ENCODE measurements around the gene KCTD16. TPM values are rescaled to one million over a fixed set of nuclear protein-coding genes. Genes with fewer than 3 reads are reported as not detected.

The KCTD16 gene
- total RNA-seq, 4 donors from 2014 or later, result 0.03 TPM; not detected in 3

DNA sequence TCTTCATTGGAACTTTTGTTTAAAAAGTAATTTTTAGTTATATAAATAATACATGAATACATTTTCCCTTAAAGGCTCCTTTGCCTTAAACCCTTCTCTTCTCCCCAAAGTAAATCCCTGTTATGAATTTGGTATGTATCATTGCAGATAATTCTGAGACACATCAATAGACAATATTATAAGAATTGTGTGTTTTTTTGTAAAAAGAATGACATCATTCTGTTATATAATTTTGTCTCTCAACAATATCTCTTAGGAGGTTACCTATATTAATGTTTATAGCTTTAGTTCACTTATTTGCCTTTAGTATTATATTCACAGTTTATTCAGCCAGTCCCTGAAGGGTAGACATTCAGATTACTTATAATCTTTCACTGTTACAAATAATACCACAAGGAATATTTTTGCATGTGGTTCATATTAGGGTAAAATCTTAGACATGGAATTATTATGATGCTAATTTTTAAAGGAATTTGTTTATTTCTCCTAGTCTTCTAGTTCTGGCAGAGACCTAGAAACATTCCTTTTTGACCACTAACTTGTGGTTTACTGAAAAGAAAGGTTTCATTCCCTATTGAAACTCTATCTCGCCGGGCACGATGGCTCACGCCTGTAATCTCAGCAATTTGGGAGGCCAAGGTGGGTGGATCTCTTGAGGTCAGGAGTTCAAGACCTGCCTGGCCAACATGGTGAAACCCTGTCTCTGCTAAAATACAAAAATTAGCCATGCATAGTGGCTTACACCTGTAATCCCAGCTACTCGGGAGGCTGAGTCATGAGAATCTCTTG is 105.6 kb downstream of the KCTD16 start:
- DNase-seq (ENCODE audit: low spot score in 2 of 2), result no peak
- Histone ChIP-seq H3K9me3 (no peaks in the 10 kb centered on the region), H3K4me3 (no peak overlapping the region), H3K4me1 (no peaks in the 10 kb centered on the region), H3K27ac (no peak overlapping the region), H3K36me3 (no peaks in the 10 kb centered on the region), H3K27me3 (no peaks in the 10 kb centered on the region)
- TF ChIP-seq POLR2A (IDR thresholded peaks at IDR 0.05) (no peak), POLR2AphosphoS5 (IDR thresholded peaks at IDR 0.05) (no peak), EP300 (IDR thresholded peaks at IDR 0.05) (no peak)
- TF ChIP-seq, protein P1, sequence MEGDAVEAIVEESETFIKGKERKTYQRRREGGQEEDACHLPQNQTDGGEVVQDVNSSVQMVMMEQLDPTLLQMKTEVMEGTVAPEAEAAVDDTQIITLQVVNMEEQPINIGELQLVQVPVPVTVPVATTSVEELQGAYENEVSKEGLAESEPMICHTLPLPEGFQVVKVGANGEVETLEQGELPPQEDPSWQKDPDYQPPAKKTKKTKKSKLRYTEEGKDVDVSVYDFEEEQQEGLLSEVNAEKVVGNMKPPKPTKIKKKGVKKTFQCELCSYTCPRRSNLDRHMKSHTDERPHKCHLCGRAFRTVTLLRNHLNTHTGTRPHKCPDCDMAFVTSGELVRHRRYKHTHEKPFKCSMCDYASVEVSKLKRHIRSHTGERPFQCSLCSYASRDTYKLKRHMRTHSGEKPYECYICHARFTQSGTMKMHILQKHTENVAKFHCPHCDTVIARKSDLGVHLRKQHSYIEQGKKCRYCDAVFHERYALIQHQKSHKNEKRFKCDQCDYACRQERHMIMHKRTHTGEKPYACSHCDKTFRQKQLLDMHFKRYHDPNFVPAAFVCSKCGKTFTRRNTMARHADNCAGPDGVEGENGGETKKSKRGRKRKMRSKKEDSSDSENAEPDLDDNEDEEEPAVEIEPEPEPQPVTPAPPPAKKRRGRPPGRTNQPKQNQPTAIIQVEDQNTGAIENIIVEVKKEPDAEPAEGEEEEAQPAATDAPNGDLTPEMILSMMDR (IDR thresholded peaks at IDR 0.05), result no peak
- 44% methylated on average over 5 of the region's 5 CpGs for WGBS

DNA sequence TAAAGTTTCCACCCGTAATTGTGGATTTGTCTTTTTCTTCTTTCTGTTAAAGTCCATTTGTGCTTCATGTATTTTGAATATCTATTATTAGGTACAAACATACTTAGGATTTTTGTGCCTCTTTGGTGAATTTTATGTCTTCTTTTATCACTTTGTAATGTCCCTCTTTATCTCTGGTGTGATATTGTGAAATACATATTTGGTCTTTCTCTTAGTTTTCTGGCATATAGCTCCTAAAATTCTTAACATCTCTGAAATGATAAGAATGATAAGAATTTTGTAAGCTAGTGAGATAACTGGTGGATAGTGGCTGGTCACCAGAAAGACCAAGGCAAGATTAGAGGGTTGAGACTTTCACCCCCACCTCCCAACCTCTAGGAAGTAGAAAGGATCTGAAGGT is 111.1 kb downstream of the KCTD16 start:
- H3K4me3 ChIP-seq, result no peak overlapping the region
- no peaks in the 10 kb centered on the region for H3K27me3 ChIP-seq
- TF ChIP-seq EP300 (IDR thresholded peaks at IDR 0.05) (no peak), POLR2AphosphoS5 (IDR thresholded peaks at IDR 0.05) (no peak), POLR2A (IDR thresholded peaks at IDR 0.05) (no peak)
- TF ChIP-seq, protein P1 (IDR thresholded peaks at IDR 0.05), result no peak
- WGBS, result 82% methylated on average over 1 of the region's 1 CpG
- no peak for DNase-seq (ENCODE audit: low spot score in 2 of 2)
- H3K4me1 ChIP-seq, result no peaks in the 10 kb centered on the region
- no peaks in the 10 kb centered on the region for H3K36me3 ChIP-seq
- H3K9me3 ChIP-seq, result no peaks in the 10 kb centered on the region
- no peak overlapping the region for H3K27ac ChIP-seq

DNA sequence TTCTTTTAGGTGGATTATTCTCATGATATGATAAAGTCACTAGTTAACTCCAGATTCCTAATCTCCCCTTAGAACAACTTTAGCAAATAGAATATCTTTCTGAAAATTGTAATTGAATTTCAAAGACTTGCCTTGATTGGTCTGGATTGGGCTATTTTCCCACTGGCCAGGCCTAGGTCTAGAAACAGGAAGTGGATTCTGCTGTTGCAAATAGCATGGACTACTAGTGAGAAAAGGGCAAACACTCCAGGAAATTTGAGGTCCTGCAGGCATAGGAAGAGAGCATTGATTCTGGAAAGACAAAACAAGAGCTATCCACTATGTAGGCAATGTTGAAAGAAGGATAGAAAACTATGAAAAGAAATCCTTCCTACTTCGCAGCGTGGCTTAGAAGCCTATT is 113.4 kb downstream of the KCTD16 start:
- no peaks in the 10 kb centered on the region for H3K27me3 ChIP-seq
- H3K36me3 ChIP-seq, result no peaks in the 10 kb centered on the region
- 81% methylated on average over 2 of the region's 2 CpGs for WGBS
- H3K4me1 ChIP-seq, result no peaks in the 10 kb centered on the region
- no peaks in the 10 kb centered on the region for H3K9me3 ChIP-seq
- H3K27ac ChIP-seq, result no peak overlapping the region
- H3K4me3 ChIP-seq, result no peak overlapping the region
- TF ChIP-seq EP300 (IDR thresholded peaks at IDR 0.05) (no peak), POLR2A (IDR thresholded peaks at IDR 0.05) (no peak), POLR2AphosphoS5 (IDR thresholded peaks at IDR 0.05) (no peak)
- TF ChIP-seq, protein P1 (IDR thresholded peaks at IDR 0.05), result no peak
- DNase-seq (ENCODE audit: low spot score in 2 of 2), result no peak

DNA sequence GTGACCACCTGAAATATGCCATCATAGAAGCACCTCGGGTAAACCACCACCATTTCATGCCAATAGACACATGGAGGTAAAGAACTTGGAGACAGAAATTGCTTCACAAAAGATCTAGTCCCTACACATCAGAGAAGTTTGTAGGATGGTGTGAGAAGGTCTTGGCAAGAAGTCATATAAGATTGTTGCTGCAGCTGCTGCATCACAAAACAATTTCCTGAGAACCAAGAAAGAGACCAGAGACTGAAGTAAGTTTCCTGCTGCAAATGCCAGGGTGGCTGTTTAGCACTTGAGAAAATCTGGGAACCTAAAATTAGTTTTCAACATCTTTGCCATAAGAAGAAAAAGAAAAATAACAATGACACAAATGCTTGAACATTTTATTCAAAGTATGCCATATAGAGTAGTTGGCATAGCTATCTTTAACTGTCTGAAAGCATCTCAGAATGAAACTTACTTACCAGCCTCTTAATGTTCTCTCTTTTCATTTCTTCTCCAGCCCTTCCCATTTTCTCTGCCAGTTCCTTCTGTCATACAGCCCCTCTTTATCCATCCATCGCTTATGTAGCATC is 114.3 kb downstream of the KCTD16 start:
- Histone ChIP-seq H3K4me1 (no peaks in the 10 kb centered on the region), H3K9me3 (no peaks in the 10 kb centered on the region)

DNA sequence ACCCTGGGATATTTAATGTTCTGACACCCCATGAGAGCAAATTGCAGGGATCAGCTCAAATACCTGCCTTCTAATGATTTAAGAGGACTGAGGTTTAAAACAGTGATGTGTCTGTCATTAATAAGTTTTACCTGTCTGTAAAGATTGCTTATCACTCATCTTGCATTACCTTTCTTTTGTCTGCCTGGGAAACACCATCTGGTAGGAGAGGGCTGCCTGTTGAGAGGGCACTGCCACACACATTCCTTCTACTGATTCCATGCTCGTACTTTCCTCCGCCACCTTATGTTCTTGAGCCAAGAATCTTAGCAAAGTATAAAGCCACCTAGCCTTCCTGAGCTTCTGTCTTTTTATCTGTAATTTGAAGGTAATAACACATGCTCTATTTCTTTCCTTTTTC is 118.6 kb downstream of the KCTD16 start:
- Histone ChIP-seq H3K27me3 (no peaks in the 10 kb centered on the region), H3K27ac (no peak overlapping the region), H3K36me3 (no peaks in the 10 kb centered on the region), H3K4me1 (no peaks in the 10 kb centered on the region), H3K4me3 (no peak overlapping the region), H3K9me3 (no peaks in the 10 kb centered on the region)
- DNase-seq (ENCODE audit: low spot score in 2 of 2), result no peak
- WGBS, result 83% methylated on average over 2 of the region's 2 CpGs
- no peak for TF ChIP-seq POLR2A (IDR thresholded peaks at IDR 0.05)
- TF ChIP-seq, protein P1 (IDR thresholded peaks at IDR 0.05), result no peak
- TF ChIP-seq EP300 (IDR thresholded peaks at IDR 0.05), result no peak
- TF ChIP-seq POLR2AphosphoS5 (IDR thresholded peaks at IDR 0.05), result no peak

More for the DNA sequence above, 114.3 kb downstream of the KCTD16 start:
- Histone ChIP-seq H3K27me3 (no peaks in the 10 kb centered on the region), H3K27ac (no peak overlapping the region), H3K36me3 (no peaks in the 10 kb centered on the region), H3K4me3 (no peak overlapping the region)
- 72% methylated on average over 2 of the region's 2 CpGs for whole genome bisulfite sequencing
- DNase-seq (ENCODE audit: low spot score in 2 of 2), result no peak
- TF ChIP-seq EP300 (IDR thresholded peaks at IDR 0.05) (no peak), POLR2AphosphoS5 (IDR thresholded peaks at IDR 0.05) (no peak), POLR2A (IDR thresholded peaks at IDR 0.05) (no peak)
- TF ChIP-seq, protein P1 (IDR thresholded peaks at IDR 0.05), result no peak

Data from suprapubic skin (tissue), 4 donors.